HEK293 (cell line): ENCODE data around the gene S100A11.

Source experiments
- CTCF ChIA-PET: fragments of 350-600 bp; formaldehyde crosslinking; extraction: SDS; loops from one replicate; lab custom pipeline; 2021; ENCODE audit warnings: antibody characterized with exemption; lab: Yijun Ruan, JAX
- POLR2A ChIA-PET: fragments of 300-600 bp; formaldehyde crosslinking; extraction: SDS; loops from one replicate; lab custom pipeline; 2020; ENCODE audit warnings: antibody characterized with exemption, inconsistent platforms; lab: Yijun Ruan, JAX
- H3K27ac ChIP-seq: fragments of 200-500 bp; sonication (Bioruptor generic); 2 replicates; pipeline ENCODE4 v1.5.1; 2014; ENCODE audit warnings: low read depth, low read length, control low read depth, inconsistent platforms; ENCODE audit errors: extremely low read depth
- H3K36me3 ChIP-seq, 2 experiments: fragments of 200-500 bp in 1 of 2; sonication (Bioruptor generic) in 1 of 2; 1 replicate in 1 of 2; 2 replicates in 1 of 2; pipeline ENCODE4 v1.5.1; 2014 to 2017; ENCODE audit warnings: inconsistent platforms in 2 of 2, low read length in 2 of 2; ENCODE audit not compliant: control insufficient read depth in 2 of 2, insufficient read depth in 1 of 2
- H3K4me1 ChIP-seq: fragments of 200-500 bp; sonication (Bioruptor generic); 2 replicates; pipeline ENCODE4 v1.5.1; 2014; ENCODE audit warnings: mild to moderate bottlenecking, low read length, inconsistent platforms; ENCODE audit not compliant: control insufficient read depth, insufficient read depth
- H3K4me3 ChIP-seq: 2 replicates; pipeline ENCODE4 v1.5.1; 2011; ENCODE audit warnings: low read depth, mild to moderate bottlenecking, control low read depth, low read length, moderate library complexity
- H3K9me3 ChIP-seq: fragments of 200-500 bp; sonication (Bioruptor generic); 2 replicates; pipeline ENCODE4 v1.5.1; 2014; ENCODE audit warnings: low read depth, low read length, inconsistent platforms; ENCODE audit not compliant: control insufficient read depth, insufficient read depth
- HOXC10 ChIP-seq: sonication (generic); formaldehyde crosslinking; IDR thresholded peaks from 2 replicates; pipeline ENCODE4 v1.8.1; 2023; ENCODE audit warnings: mild to moderate bottlenecking, missing genetic modification reagents
- ZNF24 ChIP-seq: fragments of 450-650 bp; formaldehyde crosslinking; IDR thresholded peaks from 2 replicates; pipeline ENCODE4 v1.5.1; 2016; ENCODE audit warnings: missing biosample characterization, missing genetic modification characterization
- ZNF544 ChIP-seq: fragments of 450-650 bp; formaldehyde crosslinking; IDR thresholded peaks from 2 replicates; pipeline ENCODE4 v1.5.0; 2017; ENCODE audit warnings: missing biosample characterization, missing genetic modification characterization
- ZNF626 ChIP-seq: fragments of 450-650 bp; sonication (Bioruptor Pico); formaldehyde crosslinking; IDR thresholded peaks from 2 replicates; pipeline ENCODE4 v1.5.1; 2018; ENCODE audit warnings: missing biosample characterization, missing genetic modification characterization, inconsistent platforms
- ZNF664 ChIP-seq: fragments of 450-650 bp; formaldehyde crosslinking; IDR thresholded peaks from 2 replicates; pipeline ENCODE4 v1.5.1; 2016; ENCODE audit warnings: missing biosample characterization, missing genetic modification characterization
- TF ChIP-seq, protein P1 (sequence below): fragments of 450-650 bp; formaldehyde crosslinking; conservative IDR thresholded peaks from 2 replicates; pipeline ENCODE4 v1.5.1; 2016; ENCODE audit warnings: low read depth, missing biosample characterization, missing genetic modification characterization
- TF ChIP-seq, protein P2 (sequence below): fragments of 450-650 bp; IDR thresholded peaks from 2 replicates; pipeline ENCODE4 v1.5.1; 2018; ENCODE audit warnings: missing biosample characterization, mild to moderate bottlenecking, missing genetic modification characterization
- TF ChIP-seq, protein P3 (sequence below): fragments of 450-650 bp; formaldehyde crosslinking; IDR thresholded peaks from 2 replicates; pipeline ENCODE4 v1.5.1; 2017; ENCODE audit warnings: missing biosample characterization, missing genetic modification characterization
- TF ChIP-seq, protein P4 (sequence below): fragments of 450-650 bp; formaldehyde crosslinking; IDR thresholded peaks from 2 replicates; pipeline ENCODE4 v1.5.1; 2016; ENCODE audit warnings: missing biosample characterization, missing genetic modification characterization

Gene S100A11

DNA sequence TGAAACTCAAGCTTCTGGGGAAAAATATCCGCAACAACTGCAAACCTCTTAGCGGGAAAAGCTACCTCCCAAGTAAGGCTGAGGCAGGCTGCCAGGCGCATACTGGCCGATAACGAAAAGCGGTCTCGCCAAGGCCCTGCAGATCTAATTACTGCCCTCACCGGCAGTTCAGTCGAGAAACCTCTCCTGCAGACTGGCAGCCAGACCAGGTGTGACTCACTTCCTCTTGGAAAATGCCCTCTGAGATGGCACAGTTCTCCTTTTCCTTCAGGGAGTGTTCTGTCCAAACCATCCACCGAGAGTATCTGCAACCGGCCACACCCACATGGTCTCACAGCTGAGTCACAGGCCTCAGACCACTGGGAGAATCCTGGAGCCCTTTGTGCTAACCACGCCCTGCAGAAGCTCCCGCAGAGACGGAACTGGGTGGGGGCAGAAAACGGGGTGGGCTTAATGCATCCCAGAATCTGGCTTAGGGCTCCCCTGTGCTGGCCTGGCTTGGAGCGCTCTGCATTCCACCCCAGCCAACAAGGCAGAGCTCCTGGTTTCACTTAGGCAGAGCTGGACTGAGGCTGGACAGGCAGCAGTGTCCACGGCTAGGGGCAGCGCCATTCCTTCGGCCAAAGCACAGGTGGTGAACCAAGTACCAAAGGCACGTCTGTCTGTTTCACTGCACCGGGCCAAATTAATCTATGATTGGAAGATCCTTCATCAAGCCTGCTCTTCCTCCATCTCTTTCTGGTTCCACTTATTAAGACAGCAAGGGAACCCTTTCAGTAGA, 44.3 kb downstream of the S100A11 start (continued):
- TF ChIP-seq, protein P1, sequence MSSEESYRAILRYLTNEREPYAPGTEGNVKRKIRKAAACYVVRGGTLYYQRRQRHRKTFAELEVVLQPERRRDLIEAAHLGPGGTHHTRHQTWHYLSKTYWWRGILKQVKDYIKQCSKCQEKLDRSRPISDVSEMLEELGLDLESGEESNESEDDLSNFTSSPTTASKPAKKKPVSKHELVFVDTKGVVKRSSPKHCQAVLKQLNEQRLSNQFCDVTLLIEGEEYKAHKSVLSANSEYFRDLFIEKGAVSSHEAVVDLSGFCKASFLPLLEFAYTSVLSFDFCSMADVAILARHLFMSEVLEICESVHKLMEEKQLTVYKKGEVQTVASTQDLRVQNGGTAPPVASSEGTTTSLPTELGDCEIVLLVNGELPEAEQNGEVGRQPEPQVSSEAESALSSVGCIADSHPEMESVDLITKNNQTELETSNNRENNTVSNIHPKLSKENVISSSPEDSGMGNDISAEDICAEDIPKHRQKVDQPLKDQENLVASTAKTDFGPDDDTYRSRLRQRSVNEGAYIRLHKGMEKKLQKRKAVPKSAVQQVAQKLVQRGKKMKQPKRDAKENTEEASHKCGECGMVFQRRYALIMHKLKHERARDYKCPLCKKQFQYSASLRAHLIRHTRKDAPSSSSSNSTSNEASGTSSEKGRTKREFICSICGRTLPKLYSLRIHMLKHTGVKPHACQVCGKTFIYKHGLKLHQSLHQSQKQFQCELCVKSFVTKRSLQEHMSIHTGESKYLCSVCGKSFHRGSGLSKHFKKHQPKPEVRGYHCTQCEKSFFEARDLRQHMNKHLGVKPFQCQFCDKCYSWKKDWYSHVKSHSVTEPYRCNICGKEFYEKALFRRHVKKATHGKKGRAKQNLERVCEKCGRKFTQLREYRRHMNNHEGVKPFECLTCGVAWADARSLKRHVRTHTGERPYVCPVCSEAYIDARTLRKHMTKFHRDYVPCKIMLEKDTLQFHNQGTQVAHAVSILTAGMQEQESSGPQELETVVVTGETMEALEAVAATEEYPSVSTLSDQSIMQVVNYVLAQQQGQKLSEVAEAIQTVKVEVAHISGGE (tag by site-specific recombination), result no peak
- TF ChIP-seq ZNF24 (no peak), ZNF664 (tag by site-specific recombination) (no peak)
- TF ChIP-seq, protein P2, sequence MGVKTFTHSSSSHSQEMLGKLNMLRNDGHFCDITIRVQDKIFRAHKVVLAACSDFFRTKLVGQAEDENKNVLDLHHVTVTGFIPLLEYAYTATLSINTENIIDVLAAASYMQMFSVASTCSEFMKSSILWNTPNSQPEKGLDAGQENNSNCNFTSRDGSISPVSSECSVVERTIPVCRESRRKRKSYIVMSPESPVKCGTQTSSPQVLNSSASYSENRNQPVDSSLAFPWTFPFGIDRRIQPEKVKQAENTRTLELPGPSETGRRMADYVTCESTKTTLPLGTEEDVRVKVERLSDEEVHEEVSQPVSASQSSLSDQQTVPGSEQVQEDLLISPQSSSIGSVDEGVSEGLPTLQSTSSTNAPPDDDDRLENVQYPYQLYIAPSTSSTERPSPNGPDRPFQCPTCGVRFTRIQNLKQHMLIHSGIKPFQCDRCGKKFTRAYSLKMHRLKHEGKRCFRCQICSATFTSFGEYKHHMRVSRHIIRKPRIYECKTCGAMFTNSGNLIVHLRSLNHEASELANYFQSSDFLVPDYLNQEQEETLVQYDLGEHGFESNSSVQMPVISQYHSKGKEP, result no peak

DNA sequence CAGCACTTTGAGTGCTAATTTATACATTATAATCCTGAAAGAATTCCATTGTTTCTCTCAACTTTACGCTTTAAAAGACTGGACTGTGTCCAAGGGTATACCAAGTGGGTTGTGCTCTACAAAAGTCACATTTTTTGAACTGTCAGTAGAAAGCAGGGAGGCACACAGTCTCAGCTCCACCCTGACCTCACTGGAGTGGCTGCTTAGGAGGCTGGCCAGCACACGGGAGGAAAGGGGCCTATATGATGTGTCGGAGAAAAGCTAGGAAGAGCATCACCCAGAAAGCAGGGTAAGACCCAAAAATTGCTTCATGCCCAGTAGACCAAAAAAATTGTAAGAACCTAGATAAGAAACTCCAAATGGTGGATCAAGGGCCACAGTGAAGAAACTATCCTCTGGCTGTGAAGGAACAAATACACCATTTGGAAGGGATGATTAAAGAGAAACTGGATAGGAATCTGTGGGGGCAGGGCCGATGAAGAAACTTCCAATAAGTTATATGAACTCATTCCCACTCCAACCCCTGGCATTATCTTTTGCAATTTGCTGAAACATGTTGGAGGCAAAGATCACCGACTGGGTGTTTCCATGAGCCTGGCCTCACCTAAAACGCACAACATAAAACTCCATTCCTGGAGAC, 45.0 kb downstream of the S100A11 start:
- POLR2A ChIA-PET, result interaction anchor here (0.6 to 3.2 kb wide), 13 partner anchors 9 to 710 kb away, joined by 3 to 15 read pairs (median 5); partner anchors contain the start of genes TDRKH, THEM4, TUFT1 and ZNF687
- Histone ChIP-seq H3K4me1 (peaks cover 43% of the 10 kb centered on the region), H3K36me3 (no peaks in the 10 kb centered on the region)
- TF ChIP-seq, protein P3, sequence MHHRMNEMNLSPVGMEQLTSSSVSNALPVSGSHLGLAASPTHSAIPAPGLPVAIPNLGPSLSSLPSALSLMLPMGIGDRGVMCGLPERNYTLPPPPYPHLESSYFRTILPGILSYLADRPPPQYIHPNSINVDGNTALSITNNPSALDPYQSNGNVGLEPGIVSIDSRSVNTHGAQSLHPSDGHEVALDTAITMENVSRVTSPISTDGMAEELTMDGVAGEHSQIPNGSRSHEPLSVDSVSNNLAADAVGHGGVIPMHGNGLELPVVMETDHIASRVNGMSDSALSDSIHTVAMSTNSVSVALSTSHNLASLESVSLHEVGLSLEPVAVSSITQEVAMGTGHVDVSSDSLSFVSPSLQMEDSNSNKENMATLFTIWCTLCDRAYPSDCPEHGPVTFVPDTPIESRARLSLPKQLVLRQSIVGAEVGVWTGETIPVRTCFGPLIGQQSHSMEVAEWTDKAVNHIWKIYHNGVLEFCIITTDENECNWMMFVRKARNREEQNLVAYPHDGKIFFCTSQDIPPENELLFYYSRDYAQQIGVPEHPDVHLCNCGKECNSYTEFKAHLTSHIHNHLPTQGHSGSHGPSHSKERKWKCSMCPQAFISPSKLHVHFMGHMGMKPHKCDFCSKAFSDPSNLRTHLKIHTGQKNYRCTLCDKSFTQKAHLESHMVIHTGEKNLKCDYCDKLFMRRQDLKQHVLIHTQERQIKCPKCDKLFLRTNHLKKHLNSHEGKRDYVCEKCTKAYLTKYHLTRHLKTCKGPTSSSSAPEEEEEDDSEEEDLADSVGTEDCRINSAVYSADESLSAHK (tag by site-specific recombination), result 0 out of 2 replicates have a peak, but pooled peaks have one; percentile 9
- no peak for TF ChIP-seq ZNF544 (tag by site-specific recombination)
- TF ChIP-seq, protein P4, sequence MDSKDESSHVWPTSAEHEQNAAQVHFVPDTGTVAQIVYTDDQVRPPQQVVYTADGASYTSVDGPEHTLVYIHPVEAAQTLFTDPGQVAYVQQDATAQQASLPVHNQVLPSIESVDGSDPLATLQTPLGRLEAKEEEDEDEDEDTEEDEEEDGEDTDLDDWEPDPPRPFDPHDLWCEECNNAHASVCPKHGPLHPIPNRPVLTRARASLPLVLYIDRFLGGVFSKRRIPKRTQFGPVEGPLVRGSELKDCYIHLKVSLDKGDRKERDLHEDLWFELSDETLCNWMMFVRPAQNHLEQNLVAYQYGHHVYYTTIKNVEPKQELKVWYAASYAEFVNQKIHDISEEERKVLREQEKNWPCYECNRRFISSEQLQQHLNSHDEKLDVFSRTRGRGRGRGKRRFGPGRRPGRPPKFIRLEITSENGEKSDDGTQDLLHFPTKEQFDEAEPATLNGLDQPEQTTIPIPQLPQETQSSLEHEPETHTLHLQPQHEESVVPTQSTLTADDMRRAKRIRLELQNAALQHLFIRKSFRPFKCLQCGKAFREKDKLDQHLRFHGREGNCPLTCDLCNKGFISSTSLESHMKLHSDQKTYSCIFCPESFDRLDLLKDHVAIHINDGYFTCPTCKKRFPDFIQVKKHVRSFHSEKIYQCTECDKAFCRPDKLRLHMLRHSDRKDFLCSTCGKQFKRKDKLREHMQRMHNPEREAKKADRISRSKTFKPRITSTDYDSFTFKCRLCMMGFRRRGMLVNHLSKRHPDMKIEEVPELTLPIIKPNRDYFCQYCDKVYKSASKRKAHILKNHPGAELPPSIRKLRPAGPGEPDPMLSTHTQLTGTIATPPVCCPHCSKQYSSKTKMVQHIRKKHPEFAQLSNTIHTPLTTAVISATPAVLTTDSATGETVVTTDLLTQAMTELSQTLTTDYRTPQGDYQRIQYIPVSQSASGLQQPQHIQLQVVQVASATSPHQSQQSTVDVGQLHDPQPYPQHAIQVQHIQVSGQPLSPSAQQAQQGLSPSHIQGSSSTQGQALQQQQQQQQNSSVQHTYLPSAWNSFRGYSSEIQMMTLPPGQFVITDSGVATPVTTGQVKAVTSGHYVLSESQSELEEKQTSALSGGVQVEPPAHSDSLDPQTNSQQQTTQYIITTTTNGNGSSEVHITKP (tag by site-specific recombination), result peak; percentile 26; the same call in 1 of the 2 replicates
- no peak for TF ChIP-seq ZNF626 (tag by site-specific recombination)
- TF ChIP-seq HOXC10 (CRISPR knock-in tag), result no peak
- TF ChIP-seq, all 188 proteins: peak for 2
- H3K9me3 ChIP-seq, result no peaks in the 10 kb centered on the region
- H3K4me3 ChIP-seq, result peak overlapping the region; percentile 79
- H3K27ac ChIP-seq, result peak overlapping the region; percentile 90
- CTCF ChIA-PET, result interaction anchor here (0.6 to 9.3 kb wide), 10 partner anchors 10 to 257 kb away, joined by 3 to 131 read pairs (median 4); no protein-coding TSS in a partner anchor
